ENCODE data around the gene VCAN. TPM values are rescaled to one million over a fixed set of nuclear protein-coding genes. Genes with fewer than 3 reads are reported as not detected.

The VCAN gene
- total RNA-seq, 4 donors from 2014 or later: 10.5 to 40.4 (median 16.6) TPM

- Histone ChIP-seq H3K4me1 (no peaks in the 10 kb centered on the region), H3K27ac (no peak overlapping the region), H3K27me3 (no peaks in the 10 kb centered on the region), H3K36me3 (no peaks in the 10 kb centered on the region), H3K4me3 (no peak overlapping the region), H3K9me3 (no peaks in the 10 kb centered on the region)
- no peak for TF ChIP-seq CTCF (IDR thresholded peaks at IDR 0.05)
- no peak for TF ChIP-seq POLR2A (IDR thresholded peaks at IDR 0.05)
- DNase-seq: no peak
These were observed 20.6 kb upstream of the VCAN start for GRCh38 chr5:83450967-83451248.

- Histone ChIP-seq H3K27me3 (no peaks in the 10 kb centered on the region), H3K36me3 (no peaks in the 10 kb centered on the region), H3K9me3 (no peaks in the 10 kb centered on the region), H3K4me1 (no peaks in the 10 kb centered on the region), H3K4me3 (no peak overlapping the region), H3K27ac (no peak overlapping the region)
- no peak for TF ChIP-seq POLR2A (IDR thresholded peaks at IDR 0.05)
- DNase-seq: no peak
These were observed 19.6 kb upstream of the VCAN start for GRCh38 chr5:83451955-83452354.

GRCh38 chr5:83453937-83454336, 17.6 kb upstream of the VCAN start:
- no peaks in the 10 kb centered on the region for H3K4me1 ChIP-seq

GRCh38 chr5:83464261-83464660, 7.3 kb upstream of the VCAN start:
- DNase-seq: no peak
- TF ChIP-seq CTCF (IDR thresholded peaks at IDR 0.05) (no peak), POLR2A (IDR thresholded peaks at IDR 0.05) (no peak)
- no peaks in the 10 kb centered on the region for H3K9me3 ChIP-seq
- no peaks in the 10 kb centered on the region for H3K36me3 ChIP-seq
- H3K27me3 ChIP-seq: no peaks in the 10 kb centered on the region
- H3K4me3 ChIP-seq: no peak overlapping the region
- H3K4me1 ChIP-seq: no peaks in the 10 kb centered on the region
- no peak overlapping the region for H3K27ac ChIP-seq

More at GRCh38 chr5:83453937-83454336, 17.6 kb upstream of the VCAN start:
- Histone ChIP-seq H3K27ac (no peak overlapping the region), H3K4me3 (no peak overlapping the region), H3K27me3 (no peaks in the 10 kb centered on the region), H3K36me3 (no peaks in the 10 kb centered on the region), H3K9me3 (no peaks in the 10 kb centered on the region)
- no peak for DNase-seq
- TF ChIP-seq CTCF (IDR thresholded peaks at IDR 0.05): no peak
- no peak for TF ChIP-seq POLR2A (IDR thresholded peaks at IDR 0.05)

- Histone ChIP-seq H3K27me3 (peaks cover 0 to 12% of the 10 kb centered on the region in 2 donors), H3K9me3 (no peaks in the 10 kb centered on the region), H3K4me3 (no peak overlapping the region), H3K27ac (no peak overlapping the region), H3K36me3 (no peaks in the 10 kb centered on the region), H3K4me1 (peaks cover 0 to 4% (median 0%) of the 10 kb centered on the region in 4 donors)
- no peak for TF ChIP-seq CTCF (IDR thresholded peaks at IDR 0.05)
- no peak for TF ChIP-seq POLR2A (IDR thresholded peaks at IDR 0.05)
- DNase-seq: peak in 1 of 3 donors; percentile 46
These were observed 4.0 kb upstream of the VCAN start for GRCh38 chr5:83467371-83468035.

GRCh38 chr5:83469075-83469474, 2.5 kb upstream of the VCAN start:
- no peak overlapping the region for H3K4me3 ChIP-seq
- TF ChIP-seq POLR2A (IDR thresholded peaks at IDR 0.05): no peak
- TF ChIP-seq CTCF (IDR thresholded peaks at IDR 0.05): no peak
- H3K36me3 ChIP-seq: no peaks in the 10 kb centered on the region
- no peaks in the 10 kb centered on the region for H3K9me3 ChIP-seq
- DNase-seq: no peak
- H3K27ac ChIP-seq: no peak overlapping the region
- H3K4me1 ChIP-seq: peaks cover 0 to 19% (median 1%) of the 10 kb centered on the region in 4 donors
- H3K27me3 ChIP-seq: peaks cover 0 to 19% of the 10 kb centered on the region in 2 donors

Data from Peyer's patch (tissue), 4 donors.